AG04449 (cell line): ENCODE data around the gene GABRD.

Experiments
- CTCF ChIA-PET: fragments of 350-600 bp; formaldehyde crosslinking; extraction: SDS; loops from one replicate; lab custom pipeline; 2021; ENCODE audit warnings: antibody characterized with exemption; lab: Yijun Ruan, JAX
- POLR2A ChIA-PET: fragments of 400-600, 350-600 bp; formaldehyde crosslinking; extraction: SDS; loops from one replicate; lab custom pipeline; 2020; ENCODE audit warnings: antibody characterized with exemption, inconsistent platforms; lab: Yijun Ruan, JAX
- DNase-seq: peaks from one replicate; pipeline ENCODE4 v3.0.0-alpha.2; 2010; ENCODE audit warnings: low read depth, low spot score
- H3K4me3 ChIP-seq: 2 replicates; pipeline ENCODE4 v1.5.1; 2011; ENCODE audit warnings: low read depth, mild to moderate bottlenecking, control low read depth, low read length
- TF ChIP-seq, protein P1 (sequence below): IDR thresholded peaks from one replicate; pipeline ENCODE4 v1.5.1; 2011; ENCODE audit warnings: mild to moderate bottlenecking, moderate library complexity, low read length, control low read depth, inconsistent platforms; ENCODE audit not compliant: insufficient read depth; ENCODE audit errors: missing control alignments

Gene GABRD

DNA sequence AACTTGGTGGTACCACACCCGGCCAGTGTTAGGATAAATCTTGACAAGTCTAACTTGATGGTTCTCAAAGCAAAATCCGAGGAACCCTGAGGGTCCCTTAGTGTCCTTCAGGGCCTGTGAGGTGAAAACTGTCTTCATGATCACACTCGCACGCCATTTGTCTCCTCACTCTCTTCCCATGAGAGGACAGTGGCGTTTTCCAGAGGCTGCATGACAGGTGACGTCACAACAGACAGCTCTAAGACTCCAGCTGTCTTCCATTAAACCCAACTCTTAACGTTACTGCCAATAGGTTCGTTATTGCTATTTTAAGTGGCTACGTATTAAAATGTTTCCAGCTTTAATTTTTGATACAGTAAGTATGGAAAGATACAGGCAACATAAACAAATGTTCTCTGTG is 29.4 kb upstream of the GABRD start:
- no peak overlapping the region for H3K4me3 ChIP-seq
- TF ChIP-seq, protein P1, sequence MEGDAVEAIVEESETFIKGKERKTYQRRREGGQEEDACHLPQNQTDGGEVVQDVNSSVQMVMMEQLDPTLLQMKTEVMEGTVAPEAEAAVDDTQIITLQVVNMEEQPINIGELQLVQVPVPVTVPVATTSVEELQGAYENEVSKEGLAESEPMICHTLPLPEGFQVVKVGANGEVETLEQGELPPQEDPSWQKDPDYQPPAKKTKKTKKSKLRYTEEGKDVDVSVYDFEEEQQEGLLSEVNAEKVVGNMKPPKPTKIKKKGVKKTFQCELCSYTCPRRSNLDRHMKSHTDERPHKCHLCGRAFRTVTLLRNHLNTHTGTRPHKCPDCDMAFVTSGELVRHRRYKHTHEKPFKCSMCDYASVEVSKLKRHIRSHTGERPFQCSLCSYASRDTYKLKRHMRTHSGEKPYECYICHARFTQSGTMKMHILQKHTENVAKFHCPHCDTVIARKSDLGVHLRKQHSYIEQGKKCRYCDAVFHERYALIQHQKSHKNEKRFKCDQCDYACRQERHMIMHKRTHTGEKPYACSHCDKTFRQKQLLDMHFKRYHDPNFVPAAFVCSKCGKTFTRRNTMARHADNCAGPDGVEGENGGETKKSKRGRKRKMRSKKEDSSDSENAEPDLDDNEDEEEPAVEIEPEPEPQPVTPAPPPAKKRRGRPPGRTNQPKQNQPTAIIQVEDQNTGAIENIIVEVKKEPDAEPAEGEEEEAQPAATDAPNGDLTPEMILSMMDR: no peak
- DNase-seq: no peak
- POLR2A ChIA-PET: no interaction called here
- CTCF ChIA-PET: interaction anchor here (1.6 to 2.1 kb wide), 2 partner anchors 29 to 55 kb away, joined by 6 to 11 read pairs; no protein-coding TSS in a partner anchor

DNA sequence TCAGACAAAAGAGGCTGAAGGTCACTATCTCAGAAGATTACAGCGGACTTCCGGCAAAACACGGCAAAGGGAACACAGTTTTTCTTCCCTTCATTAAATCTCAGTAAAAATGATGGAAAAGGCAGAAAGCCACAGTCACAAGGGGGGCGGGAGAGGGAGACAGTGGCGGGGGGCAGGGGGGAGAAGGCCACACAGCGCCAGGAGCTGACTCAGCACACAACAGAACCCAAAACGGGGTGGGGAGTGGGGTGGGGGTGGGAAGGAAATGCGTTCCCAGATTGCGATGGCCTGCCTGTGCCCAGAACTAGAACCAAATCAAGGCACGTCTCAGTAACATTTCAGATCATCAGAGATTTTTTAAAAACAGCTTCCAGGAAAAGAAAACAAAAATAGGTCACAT is 28.9 kb upstream of the GABRD start:
- ChIA-PET CTCF (interaction anchor here (1.6 to 2.1 kb wide), 2 partner anchors 30 to 55 kb away, joined by 6 to 11 read pairs; no protein-coding TSS in a partner anchor), POLR2A (no interaction called here)
- DNase-seq: no peak
- no peak overlapping the region for H3K4me3 ChIP-seq
- TF ChIP-seq, protein P1: no peak

DNA sequence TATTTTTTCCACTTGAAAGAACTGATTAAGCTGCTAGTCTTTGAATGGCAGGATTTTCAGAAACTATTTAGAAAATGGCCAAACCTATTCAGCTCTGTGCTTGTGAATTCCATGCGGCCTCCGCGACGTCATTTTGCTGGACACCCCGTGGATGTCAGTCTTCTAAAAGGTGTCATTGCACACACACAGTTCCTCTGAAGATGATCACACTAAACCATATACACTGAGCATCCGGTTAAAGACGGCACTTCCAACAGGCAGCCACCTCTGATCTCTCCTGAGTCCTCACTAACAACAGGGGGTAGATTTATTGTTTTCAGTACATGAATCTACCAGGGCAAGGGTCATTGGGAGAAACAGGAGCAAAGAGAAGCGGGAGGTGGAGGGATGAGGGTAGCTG is 24.6 kb upstream of the GABRD start:
- ChIA-PET POLR2A (no interaction called here), CTCF (interaction anchor here (1.5 kb wide), 1 partner anchor 50 kb away, joined by 4 read pairs; no protein-coding TSS in a partner anchor)
- no peak overlapping the region for H3K4me3 ChIP-seq
- no peak for DNase-seq
- TF ChIP-seq, protein P1: no peak

DNA sequence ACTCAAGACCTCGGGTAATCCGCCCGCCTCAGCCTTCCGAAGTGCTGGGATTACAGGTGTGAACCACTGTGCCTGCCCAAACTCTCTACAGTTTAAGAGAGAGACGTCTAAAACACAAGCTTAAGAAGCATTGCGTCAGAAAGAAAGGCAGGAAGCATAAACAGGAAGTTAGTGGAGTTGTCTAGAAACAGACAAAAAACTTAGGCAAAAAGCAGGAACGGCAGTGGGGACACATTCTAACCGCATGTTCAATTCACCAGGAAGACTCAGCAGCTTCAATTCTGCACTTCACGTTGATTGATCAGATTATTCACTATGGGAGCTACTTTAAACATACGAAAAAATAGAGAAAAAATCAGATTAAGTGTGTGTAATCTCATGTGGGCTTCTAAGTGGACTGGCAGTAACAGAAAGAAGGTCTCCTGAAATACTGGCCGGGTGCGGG is 22.9 kb upstream of the GABRD start:
- no peak overlapping the region for H3K4me3 ChIP-seq
- ChIA-PET POLR2A (no interaction called here), CTCF (interaction anchor here (1.0 kb wide), 1 partner anchor 94 kb away, joined by 3 read pairs; no protein-coding TSS in a partner anchor)
- TF ChIP-seq, protein P1: no peak
- DNase-seq: no peak

DNA sequence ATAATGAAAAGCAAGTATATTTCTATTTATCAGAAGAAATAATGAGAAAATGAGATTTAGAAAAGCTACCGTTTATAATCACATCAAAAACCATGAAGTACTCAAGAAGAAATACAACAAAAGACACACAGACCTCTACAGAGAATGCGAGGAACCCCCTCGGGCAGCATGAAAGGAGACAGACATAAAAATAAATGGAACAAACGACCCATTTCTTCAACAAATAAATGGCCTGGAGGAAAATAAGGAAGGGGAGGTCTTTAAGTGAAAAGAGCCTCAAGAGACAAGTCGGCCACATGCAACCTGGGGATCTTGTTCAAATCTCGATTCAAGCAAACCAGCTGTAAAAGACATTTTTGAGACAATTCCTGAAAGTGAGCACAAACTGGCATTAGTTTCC is 21.6 kb upstream of the GABRD start:
- no peak for DNase-seq
- POLR2A ChIA-PET: no interaction called here

DNA sequence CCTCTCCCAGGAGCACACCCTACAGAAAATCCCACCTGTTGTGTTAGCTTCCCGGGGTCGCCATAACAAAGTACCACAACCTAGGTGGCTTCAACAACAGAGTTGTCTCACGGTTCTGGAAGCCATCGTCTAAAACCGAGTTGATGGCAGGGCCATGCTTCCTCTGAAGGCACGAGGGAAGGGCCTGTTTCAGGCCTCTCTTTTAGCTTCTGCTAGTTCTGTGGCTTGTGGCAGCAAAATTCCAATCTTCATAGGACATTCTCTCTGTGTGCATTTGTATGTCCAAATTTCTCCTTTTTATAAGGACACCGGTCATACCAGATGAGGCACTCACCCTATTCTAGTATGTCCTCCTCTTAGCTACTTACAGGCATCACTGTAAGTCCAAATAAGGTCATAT is 18.7 kb upstream of the GABRD start:
- POLR2A ChIA-PET: no interaction called here
- no peak for DNase-seq
- no peak overlapping the region for H3K4me3 ChIP-seq
- CTCF ChIA-PET: interaction anchor here (1.8 kb wide), 1 partner anchor 44 kb away, joined by 5 read pairs; no protein-coding TSS in a partner anchor
- TF ChIP-seq, protein P1: no peak

More for the DNA sequence above, 21.6 kb upstream of the GABRD start:
- no peak overlapping the region for H3K4me3 ChIP-seq
- CTCF ChIA-PET: no interaction called here
- TF ChIP-seq, protein P1: no peak
